HepG2 (cell line): ENCODE data around the gene CLEC18C. TPM values are rescaled to one million over a fixed set of nuclear protein-coding genes. Genes with fewer than 3 reads are reported as not detected.

Experiments
- ATM ChIP-seq: fragments of 450-650 bp; IDR thresholded peaks from 2 replicates; pipeline ENCODE4 v1.7.1; 2017; ENCODE audit warnings: mild to moderate bottlenecking, borderline replicate concordance
- CBX2 ChIP-seq, 2 experiments: fragments of 200-600 bp in 1 of 2; sonication (generic); formaldehyde crosslinking in 1 of 2; IDR thresholded peaks; 2 replicates each; pipeline versions ENCODE4 v1.7.0 to v1.8.1; 2018 to 2022; ENCODE audit warnings: low read depth in 2 of 2, low read length in 1 of 2, mild to moderate bottlenecking in 1 of 2, missing genetic modification reagents in 1 of 2
- E2F1 ChIP-seq: sonication (generic); formaldehyde crosslinking; IDR thresholded peaks from 2 replicates; pipeline ENCODE4 v1.5.0; 2020; ENCODE audit warnings: missing genetic modification reagents
- ISL2 ChIP-seq: sonication (generic); formaldehyde crosslinking; IDR thresholded peaks from 2 replicates; pipeline ENCODE4 v1.5.0; 2020; ENCODE audit warnings: missing genetic modification reagents
- KMT2A ChIP-seq: sonication (generic); formaldehyde crosslinking; IDR thresholded peaks from 2 replicates; pipeline ENCODE4 v1.4.0; 2020; ENCODE audit warnings: missing genetic modification reagents
- MIER2 ChIP-seq: IDR thresholded peaks from 2 replicates; pipeline ENCODE4 v1.6.1; 2016; ENCODE audit warnings: missing biosample characterization, missing genetic modification reagents
- RAD51 ChIP-seq: fragments of 450-650 bp; IDR thresholded peaks from 2 replicates; pipeline ENCODE4 v1.6.1; 2016; ENCODE audit warnings: borderline replicate concordance
- SNAPC5 ChIP-seq: sonication (generic); formaldehyde crosslinking; IDR thresholded peaks from 2 replicates; pipeline ENCODE4 v1.8.1; 2023; ENCODE audit warnings: mild to moderate bottlenecking, missing genetic modification reagents, borderline replicate concordance
- THAP8 ChIP-seq: sonication (generic); formaldehyde crosslinking; IDR thresholded peaks from 2 replicates; pipeline ENCODE4 v1.5.1; 2020; ENCODE audit warnings: missing genetic modification reagents, mild to moderate bottlenecking, borderline replicate concordance
- ZNF710 ChIP-seq: sonication (generic); formaldehyde crosslinking; IDR thresholded peaks from 2 replicates; pipeline ENCODE4 v1.5.0; 2020; ENCODE audit warnings: mild to moderate bottlenecking, missing genetic modification reagents, borderline replicate concordance
- ZSCAN25 ChIP-seq: sonication (generic); formaldehyde crosslinking; IDR thresholded peaks from 2 replicates; pipeline ENCODE4 v1.8.0; 2022; ENCODE audit warnings: mild to moderate bottlenecking, missing genetic modification reagents
- polyA plus RNA-seq, 8 experiments: library from polyadenylated mRNA; depleted of rRNA in 3 of 8; stranded (reverse) in 7 of 8; unstranded in 1 of 8; fragments of >200 nt; fragmentation: Illumina TruSeq in 4 of 8; extraction: Trizol in 4 of 8; gene quantifications; 2 replicates each; pipeline versions ENCODE4 v1.2.1 to v1.2.3, GENCODE V29; 2011 to 2016; ENCODE audit warnings: low read depth in 4 of 8, missing spikeins in 1 of 8, mixed read lengths in 1 of 8; ENCODE audit not compliant: insufficient read depth in 1 of 8
- total RNA-seq, 5 experiments: library from RNA; depleted of rRNA; stranded (reverse); fragments of >200 nt; fragmentation: Illumina TruSeq; extraction: Trizol; gene quantifications; 2 replicates each; pipeline ENCODE4 v1.2.3, GENCODE V29; 2016; ENCODE audit warnings: low read depth in 1 of 5

Gene CLEC18C
- total and polyA plus RNA-seq, 2 of the 13 experiments (the other 11 are each of a cell fraction or from before 2014, with no cell fraction given) = 0.15 to 0.29 TPM

- no peak; the same call in 1 of the 2 replicates for TF ChIP-seq THAP8 (CRISPR knock-in tag)
- TF ChIP-seq ZSCAN25 (CRISPR knock-in tag) = peak; percentile 69
- TF ChIP-seq RAD51 = no peak
- TF ChIP-seq MIER2 = peak; percentile 60; the same call in 1 of the 2 replicates
- TF ChIP-seq KMT2A (CRISPR knock-in tag) = no peak
- peak; percentile 72; the same call in 1 of the 2 replicates for TF ChIP-seq ISL2 (CRISPR knock-in tag)
- TF ChIP-seq CBX2 (IDR thresholded peaks at IDR 0.05; ENCODE audit: low read depth, low read length) = no peak
- TF ChIP-seq CBX2 (CRISPR knock-in tag; IDR thresholded peaks at IDR 0.05; ENCODE audit: low read depth) = no peak
- TF ChIP-seq ATM = no peak
- no peak for TF ChIP-seq E2F1 (CRISPR knock-in tag)
- peak; percentile 98 for TF ChIP-seq ZNF710
- TF ChIP-seq SNAPC5 (CRISPR knock-in tag) = peak; percentile 80; the same call in 1 of the 2 replicates
These were observed 15.9 kb upstream of the CLEC18C start (continued) for GRCh38 chr16:70157477-70158260.
